ENCODE data around the gene TMEM185B.

- no peak for TF ChIP-seq CTCF (IDR thresholded peaks at IDR 0.05; ENCODE audit: low read depth, low read length, poor library complexity, severe bottlenecking)
- no peak for TF ChIP-seq EZH2phosphoT487 (IDR thresholded peaks at IDR 0.05; ENCODE audit: borderline replicate concordance, low read length)
Observed at GRCh38 chr2:120246546-120247300, 23.5 kb upstream of the TMEM185B start.

Data from DOHH2 (cell line).